ENCODE data around the gene DPY19L3.
"Not testable (repeated sequence)": the region's sequence is repeated elsewhere in the genome, so short reads cannot be mapped to it uniquely, and the experiment has no call there.

The DPY19L3 gene

GRCh38 chr19:32372726-32373517, 32.6 kb upstream of the DPY19L3 start:
- TF ChIP-seq, protein P1, sequence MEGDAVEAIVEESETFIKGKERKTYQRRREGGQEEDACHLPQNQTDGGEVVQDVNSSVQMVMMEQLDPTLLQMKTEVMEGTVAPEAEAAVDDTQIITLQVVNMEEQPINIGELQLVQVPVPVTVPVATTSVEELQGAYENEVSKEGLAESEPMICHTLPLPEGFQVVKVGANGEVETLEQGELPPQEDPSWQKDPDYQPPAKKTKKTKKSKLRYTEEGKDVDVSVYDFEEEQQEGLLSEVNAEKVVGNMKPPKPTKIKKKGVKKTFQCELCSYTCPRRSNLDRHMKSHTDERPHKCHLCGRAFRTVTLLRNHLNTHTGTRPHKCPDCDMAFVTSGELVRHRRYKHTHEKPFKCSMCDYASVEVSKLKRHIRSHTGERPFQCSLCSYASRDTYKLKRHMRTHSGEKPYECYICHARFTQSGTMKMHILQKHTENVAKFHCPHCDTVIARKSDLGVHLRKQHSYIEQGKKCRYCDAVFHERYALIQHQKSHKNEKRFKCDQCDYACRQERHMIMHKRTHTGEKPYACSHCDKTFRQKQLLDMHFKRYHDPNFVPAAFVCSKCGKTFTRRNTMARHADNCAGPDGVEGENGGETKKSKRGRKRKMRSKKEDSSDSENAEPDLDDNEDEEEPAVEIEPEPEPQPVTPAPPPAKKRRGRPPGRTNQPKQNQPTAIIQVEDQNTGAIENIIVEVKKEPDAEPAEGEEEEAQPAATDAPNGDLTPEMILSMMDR (IDR thresholded peaks at IDR 0.05; ENCODE audit: insufficient read depth, low read depth, low read length, missing control alignments): no peak
- DNase-seq (ENCODE audit: low read depth): no peak
- no peak overlapping the region for H3K4me3 ChIP-seq (ENCODE audit: low read length)

DNA sequence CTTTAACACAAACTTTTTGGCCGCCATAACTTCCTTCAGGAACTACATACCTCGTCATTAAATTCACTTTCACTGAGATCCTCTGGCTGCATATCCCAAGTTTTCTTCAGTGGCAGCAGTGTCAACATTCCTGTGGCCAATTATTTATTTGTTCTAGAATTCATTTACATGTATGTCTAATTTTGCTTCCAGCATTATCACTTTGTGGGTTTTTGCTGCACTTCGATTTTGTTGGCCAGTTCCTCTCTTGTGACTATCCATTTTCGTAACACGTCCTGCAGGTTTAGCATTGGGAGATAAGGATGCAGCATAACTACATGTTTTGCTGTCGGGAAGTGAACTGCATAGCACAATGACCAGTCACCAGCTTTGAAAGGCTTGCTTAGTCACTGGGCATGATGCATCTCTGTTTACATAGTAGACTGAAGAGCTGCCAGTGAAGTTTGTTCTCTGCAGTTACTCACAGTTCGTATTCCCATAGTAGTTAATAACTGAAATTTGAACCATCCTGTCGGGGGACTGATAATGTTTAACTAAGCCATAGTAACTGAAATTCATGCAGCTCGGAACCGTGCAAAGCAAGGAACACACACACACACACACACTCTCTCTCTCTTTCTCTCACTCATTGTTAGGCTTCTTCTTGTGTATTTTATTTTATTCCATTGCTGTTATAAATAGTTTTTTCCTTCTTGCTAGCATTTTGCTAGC, 31.8 kb upstream of the DPY19L3 start:
- no peak overlapping the region for H3K4me3 ChIP-seq (ENCODE audit: low read length)
- TF ChIP-seq, protein P1 (IDR thresholded peaks at IDR 0.05; ENCODE audit: insufficient read depth, low read depth, low read length, missing control alignments): no peak
- peak; percentile 99 for DNase-seq (ENCODE audit: low read depth)

- not testable (repeated sequence) for DNase-seq (ENCODE audit: low read depth)
These were observed 31.2 kb upstream of the DPY19L3 start for GRCh38 chr19:32374362-32374761.

GRCh38 chr19:32377088-32377487, 28.5 kb upstream of the DPY19L3 start:
- TF ChIP-seq, protein P1 (IDR thresholded peaks at IDR 0.05; ENCODE audit: insufficient read depth, low read depth, low read length, missing control alignments): peak; percentile 50
- H3K4me3 ChIP-seq (ENCODE audit: low read length); DNase-seq (ENCODE audit: low read depth): not testable (repeated sequence)

More at GRCh38 chr19:32374362-32374761, 31.2 kb upstream of the DPY19L3 start:
- not testable (repeated sequence) for H3K4me3 ChIP-seq (ENCODE audit: low read length)

- DNase-seq (ENCODE audit: low read depth): no peak
- TF ChIP-seq, protein P1 (IDR thresholded peaks at IDR 0.05; ENCODE audit: insufficient read depth, low read depth, low read length, missing control alignments): no peak
- no peak overlapping the region for H3K4me3 ChIP-seq (ENCODE audit: low read length)
These were observed 25.3 kb upstream of the DPY19L3 start for GRCh38 chr19:32380269-32380668.

GRCh38 chr19:32387701-32388392, 17.7 kb upstream of the DPY19L3 start:
- TF ChIP-seq, protein P1 (IDR thresholded peaks at IDR 0.05; ENCODE audit: insufficient read depth, low read depth, low read length, missing control alignments): no peak
- peak; percentile 44 for DNase-seq (ENCODE audit: low read depth)
- H3K4me3 ChIP-seq (ENCODE audit: low read length): no peak overlapping the region

DNA sequence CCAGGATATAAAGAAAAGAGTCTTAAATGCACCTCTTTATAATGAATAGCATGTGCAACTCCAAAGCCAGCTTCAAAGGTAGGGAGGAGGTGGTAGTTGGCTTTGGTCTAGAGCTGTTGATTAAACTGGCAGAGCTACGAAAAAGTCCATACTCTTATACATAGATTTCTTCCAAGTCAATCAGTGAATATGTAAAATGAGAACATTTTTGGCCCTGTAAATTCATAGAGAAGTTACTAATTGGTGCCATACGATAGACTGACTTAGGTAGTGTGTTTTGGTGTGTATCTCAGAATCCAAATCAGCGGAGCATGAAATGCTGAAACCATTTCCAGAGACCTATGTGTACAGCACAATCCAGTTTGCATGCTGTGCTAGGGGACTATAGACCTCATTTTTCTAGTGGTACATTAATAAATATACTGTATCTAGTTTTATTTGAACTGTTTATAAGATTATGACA, 17.1 kb upstream of the DPY19L3 start:
- no peak overlapping the region for H3K4me3 ChIP-seq (ENCODE audit: low read length)
- no peak for DNase-seq (ENCODE audit: low read depth)
- TF ChIP-seq, protein P1 (IDR thresholded peaks at IDR 0.05; ENCODE audit: insufficient read depth, low read depth, low read length, missing control alignments): no peak
